IMR-90 (cell line): ENCODE data around the gene KRTAP5-5. TPM values are rescaled to one million over a fixed set of nuclear protein-coding genes. Genes with fewer than 3 reads are reported as not detected.

Experiments
- ATAC-seq: fragments of 200-7000 bp; cut with Tn5 transposase; 2 replicates; pipeline ENCODE4 v1.9.1; 2020; ENCODE audit warnings: low read depth, mild to moderate bottlenecking, moderate library complexity
- BruUV-seq: library from RNA; stranded (reverse); fragments of 400-500 nt; replicated peaks from 2 replicates; lab custom pipeline; 2021; lab: Mats Ljungman, UMichigan
- CTCF ChIA-PET: fragments of 300-600 bp; formaldehyde crosslinking; extraction: SDS; loops from one replicate; lab custom pipeline; 2021; ENCODE audit warnings: antibody characterized with exemption; lab: Yijun Ruan, JAX
- POLR2A ChIA-PET: fragments of 300-600 bp; sonication (Branson Sonifier 250); formaldehyde crosslinking; loops from one replicate; lab custom pipeline; 2022; ENCODE audit warnings: antibody characterized with exemption; ENCODE audit not compliant: unreplicated experiment; lab: Charles Lee
- DNase-seq: peaks from one replicate; pipeline ENCODE4 v3.0.0; 2013
- H2AFZ ChIP-seq: replicated peaks from 2 replicates; pipeline ENCODE3; 2013; ENCODE audit warnings: low read length, mild to moderate bottlenecking; ENCODE audit not compliant: poor library complexity
- H2AK5ac ChIP-seq: 2 replicates; pipeline ENCODE4 v1.6.1; 2013; ENCODE audit warnings: low read depth, low read length, inconsistent platforms
- H2AK9ac ChIP-seq: replicated peaks from 2 replicates; pipeline ENCODE3; 2013; ENCODE audit warnings: mild to moderate bottlenecking, low read depth, low read length, moderate library complexity; ENCODE audit not compliant: poor library complexity
- H2BK120ac ChIP-seq: 2 replicates; pipeline ENCODE4 v1.6.1; 2013; ENCODE audit warnings: low read depth, low read length, inconsistent platforms
- H2BK15ac ChIP-seq: 3 replicates; pipeline ENCODE4 v1.6.1; 2013; ENCODE audit warnings: low read depth, low read length, inconsistent platforms
- H2BK20ac ChIP-seq: 2 replicates; pipeline ENCODE4 v1.6.1; 2013; ENCODE audit warnings: low read depth, mild to moderate bottlenecking, inconsistent platforms, low read length, moderate library complexity
- H2BK5ac ChIP-seq: 2 replicates; pipeline ENCODE4 v1.6.1; 2013; ENCODE audit warnings: mild to moderate bottlenecking, low read depth, low read length, inconsistent platforms; ENCODE audit not compliant: poor library complexity, severe bottlenecking
- H3K14ac ChIP-seq: replicated peaks from 2 replicates; pipeline ENCODE4 v1.6.1; 2013; ENCODE audit warnings: low read depth, low read length, inconsistent platforms
- H3K18ac ChIP-seq: 2 replicates; pipeline ENCODE4 v1.6.1; 2013; ENCODE audit warnings: low read depth, low read length, control low read depth
- H3K23ac ChIP-seq: 2 replicates; pipeline ENCODE4 v1.6.1; 2013; ENCODE audit warnings: low read depth, low read length, inconsistent platforms
- H3K27ac ChIP-seq: 2 replicates; pipeline ENCODE4 v1.5.1; 2013; ENCODE audit warnings: mild to moderate bottlenecking, control low read depth, low read length; ENCODE audit not compliant: insufficient read depth
- H3K27me3 ChIP-seq: 2 replicates; pipeline ENCODE4 v1.6.1; 2013; ENCODE audit warnings: low read length; ENCODE audit not compliant: control insufficient read depth, insufficient read depth
- H3K36me3 ChIP-seq: 2 replicates; pipeline ENCODE4 v1.6.1; 2013; ENCODE audit warnings: low read length, mixed read lengths; ENCODE audit not compliant: control insufficient read depth, insufficient read depth
- H3K4ac ChIP-seq: 2 replicates; pipeline ENCODE4 v1.6.1; 2013; ENCODE audit warnings: low read depth, low read length, inconsistent platforms
- H3K4me1 ChIP-seq: 2 replicates; pipeline ENCODE4 v1.6.1; 2013; ENCODE audit warnings: low read length, mixed read lengths; ENCODE audit not compliant: control insufficient read depth, insufficient read depth
- H3K4me2 ChIP-seq: 2 replicates; pipeline ENCODE4 v1.6.1; 2013; ENCODE audit warnings: low read depth, mild to moderate bottlenecking, control low read depth, low read length, moderate library complexity
- H3K4me3 ChIP-seq: 2 replicates; pipeline ENCODE4 v1.5.1; 2013; ENCODE audit warnings: low read depth, mild to moderate bottlenecking, control low read depth, low read length, moderate library complexity; ENCODE audit not compliant: insufficient read depth
- H3K56ac ChIP-seq: 2 replicates; pipeline ENCODE4 v1.6.1; 2013; ENCODE audit warnings: low read length, inconsistent platforms; ENCODE audit not compliant: insufficient read depth; ENCODE audit errors: extremely low read depth
- H3K79me1 ChIP-seq, 2 experiments: 2 replicates each; pipeline ENCODE4 v1.6.1; 2013; ENCODE audit warnings: low read length in 2 of 2, inconsistent platforms in 1 of 2, low read depth in 1 of 2
- H3K9ac ChIP-seq: 2 replicates; pipeline ENCODE4 v1.6.1; 2013; ENCODE audit warnings: low read depth, low read length, control low read depth
- H3K9me1 ChIP-seq: 2 replicates; pipeline ENCODE4 v1.6.1; 2013; ENCODE audit warnings: low read length, inconsistent platforms; ENCODE audit not compliant: insufficient read depth
- H3K9me3 ChIP-seq: 2 replicates; pipeline ENCODE4 v1.6.1; 2013; ENCODE audit warnings: low read length; ENCODE audit not compliant: control insufficient read depth, insufficient read depth
- H4K20me1 ChIP-seq: 2 replicates; pipeline ENCODE4 v1.6.1; 2013; ENCODE audit warnings: low read length, inconsistent platforms; ENCODE audit not compliant: insufficient read depth
- H4K5ac ChIP-seq: 2 replicates; pipeline ENCODE4 v1.6.1; 2013; ENCODE audit warnings: mild to moderate bottlenecking, low read depth, low read length, control low read depth
- H4K8ac ChIP-seq, 2 experiments: 2 replicates each; pipeline ENCODE4 v1.6.1; 2013; ENCODE audit warnings: low read depth in 2 of 2, low read length in 2 of 2, control low read depth in 1 of 2, inconsistent platforms in 1 of 2
- H4K91ac ChIP-seq: 2 replicates; pipeline ENCODE4 v1.6.1; 2013; ENCODE audit warnings: low read depth, low read length, inconsistent platforms; ENCODE audit not compliant: insufficient read depth
- BHLHE40 ChIP-seq: fragments of 150-350 bp; IDR thresholded peaks from 2 replicates; pipeline ENCODE4 v1.6.1; 2016; ENCODE audit warnings: mild to moderate bottlenecking, low read depth, low read length
- CEBPB ChIP-seq: IDR thresholded peaks from 2 replicates; pipeline ENCODE4 v1.6.1; 2012; ENCODE audit warnings: low read depth, low read length, improper control_type of control experiment
- CHD1 ChIP-seq: IDR thresholded peaks from 2 replicates; pipeline ENCODE4 v1.6.1; 2012; ENCODE audit warnings: low read depth, low read length, improper control_type of control experiment
- FOS ChIP-seq: fragments of 150-350 bp; IDR thresholded peaks from 2 replicates; pipeline ENCODE4 v1.6.1; 2016; ENCODE audit warnings: low read depth, low read length
- MAFK ChIP-seq: IDR thresholded peaks from 2 replicates; pipeline ENCODE4 v1.6.1; 2012; ENCODE audit warnings: low read depth, low read length, improper control_type of control experiment
- MAZ ChIP-seq: IDR thresholded peaks from 2 replicates; pipeline ENCODE4 v1.6.1; 2012; ENCODE audit warnings: low read depth, mild to moderate bottlenecking, low read length, improper control_type of control experiment, moderate library complexity, borderline replicate concordance
- MXI1 ChIP-seq: IDR thresholded peaks from 2 replicates; pipeline ENCODE4 v1.6.1; 2012; ENCODE audit warnings: low read depth, mild to moderate bottlenecking, low read length, moderate library complexity, borderline replicate concordance
- NFE2L2 ChIP-seq: fragments of 150-350 bp; IDR thresholded peaks from 2 replicates; pipeline ENCODE4 v1.6.1; 2016; ENCODE audit warnings: low read depth, mild to moderate bottlenecking, low read length
- POLR2A ChIP-seq: IDR thresholded peaks from 2 replicates; pipeline ENCODE4 v1.6.1; 2012; ENCODE audit warnings: mild to moderate bottlenecking, low read depth, low read length
- RAD21 ChIP-seq: IDR thresholded peaks from 2 replicates; pipeline ENCODE4 v1.6.1; 2012; ENCODE audit warnings: low read length, improper control_type of control experiment
- RCOR1 ChIP-seq: IDR thresholded peaks from 2 replicates; pipeline ENCODE4 v1.6.1; 2012; ENCODE audit warnings: mild to moderate bottlenecking, low read length, improper control_type of control experiment; ENCODE audit not compliant: insufficient replicate concordance
- RFX5 ChIP-seq: IDR thresholded peaks from 2 replicates; pipeline ENCODE4 v1.8.0; 2012; ENCODE audit warnings: low read depth, mild to moderate bottlenecking, low read length, moderate library complexity
- SMC3 ChIP-seq: fragments of 150-350 bp; IDR thresholded peaks from 2 replicates; pipeline ENCODE4 v1.6.1; 2016; ENCODE audit warnings: low read depth, mild to moderate bottlenecking, antibody characterized with exemption, low read length, moderate library complexity
- WGBS, 2 experiments: methylation state at CpG; one replicate each; pipeline versions ENCODE4 v1.1.5 to v1.1.7; 2013; ENCODE audit warnings: missing lambda C conversion rate in 2 of 2; ENCODE audit not compliant: insufficient read length in 1 of 2; ENCODE audit errors: extremely low coverage in 2 of 2; 5-methylcytosine and 5-hydroxymethylcytosine counted together
- dilution Hi-C: fragments of 300-500 bp; cut with HindIII; formaldehyde crosslinking; loops from one replicate; pipeline ENCODE4 v1.14.3; 2018; ENCODE audit warnings: low sequenced_read_pairs; ENCODE audit not compliant: unreplicated experiment
- in situ Hi-C: fragments of 300-500 bp; cut with MboI; formaldehyde crosslinking; loops from 3 replicates; pipeline ENCODE4 v1.14.3; 2019; ENCODE audit warnings: low sequenced_read_pairs, inconsistent platforms, mixed read lengths
- intact Hi-C: fragments of 100-400 bp; cut with micrococcal nuclease; formaldehyde crosslinking; loops from 2 replicates; pipeline ENCODE4 v1.10.0; 2022
- polyA plus RNA-seq, 3 experiments: library from polyadenylated mRNA; depleted of rRNA; stranded (reverse); fragments of >200 nt; gene quantifications; 2 replicates each; pipeline ENCODE4 v1.2.3, GENCODE V29; 2012; ENCODE audit warnings: low replicate concordance in 1 of 3
- total RNA-seq: library from RNA; depleted of rRNA; stranded (reverse); fragments of >200 nt; gene quantifications from 2 replicates; pipeline ENCODE4 v1.2.3, GENCODE V29; 2012
- TF ChIP-seq, protein P1 (sequence below): fragments of 150-350 bp; IDR thresholded peaks from 2 replicates; pipeline ENCODE4 v1.6.1; 2017; ENCODE audit warnings: mild to moderate bottlenecking, antibody characterized with exemption, low read length, low read depth
- TF ChIP-seq, protein P2 (sequence below): fragments of 150-350 bp; IDR thresholded peaks from 2 replicates; pipeline ENCODE4 v1.6.1; 2016; ENCODE audit warnings: low read depth, mild to moderate bottlenecking, low read length, moderate library complexity, borderline replicate concordance
- TF ChIP-seq, protein P3 (sequence below): conservative IDR thresholded peaks from 2 replicates; pipeline ENCODE4 v1.5.1; 2012; ENCODE audit warnings: mild to moderate bottlenecking, low read depth, low read length, improper control_type of control experiment

Gene KRTAP5-5
- total and polyA plus RNA-seq, 2 of the 4 experiments (the other 2 are of a cell fraction), result not detected

DNA sequence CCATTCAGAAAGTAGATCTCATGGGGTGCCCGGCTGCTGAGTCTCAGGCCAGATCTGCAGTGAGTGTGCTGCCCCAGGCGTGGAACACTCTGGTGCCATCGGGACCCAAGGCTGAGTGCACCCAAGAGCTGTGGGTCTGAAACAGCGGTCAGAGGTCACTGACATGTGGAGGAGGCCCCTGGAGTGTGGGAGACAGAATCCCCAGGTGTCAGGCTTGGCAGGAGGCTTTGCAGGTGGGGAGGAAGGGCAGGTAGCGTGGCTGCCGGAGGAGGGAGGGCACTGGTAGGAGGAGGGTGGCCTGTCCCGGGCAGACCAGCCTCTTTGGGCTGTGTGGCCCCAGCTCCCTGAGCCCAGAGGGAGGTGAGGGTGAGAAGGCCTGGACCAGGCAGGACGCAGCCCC, 35.7 kb downstream of the KRTAP5-5 start:
- no peaks in the 10 kb centered on the region for H3K9me3 ChIP-seq
- no peak overlapping the region for H3K23ac ChIP-seq
- no peak overlapping the region for H4K91ac ChIP-seq
- no peak overlapping the region for H2AK9ac ChIP-seq
- TF ChIP-seq FOS, result no peak
- TF ChIP-seq, protein P1, sequence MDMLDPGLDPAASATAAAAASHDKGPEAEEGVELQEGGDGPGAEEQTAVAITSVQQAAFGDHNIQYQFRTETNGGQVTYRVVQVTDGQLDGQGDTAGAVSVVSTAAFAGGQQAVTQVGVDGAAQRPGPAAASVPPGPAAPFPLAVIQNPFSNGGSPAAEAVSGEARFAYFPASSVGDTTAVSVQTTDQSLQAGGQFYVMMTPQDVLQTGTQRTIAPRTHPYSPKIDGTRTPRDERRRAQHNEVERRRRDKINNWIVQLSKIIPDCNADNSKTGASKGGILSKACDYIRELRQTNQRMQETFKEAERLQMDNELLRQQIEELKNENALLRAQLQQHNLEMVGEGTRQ, result no peak
- no peak for TF ChIP-seq POLR2A
- no peak for TF ChIP-seq CHD1
- TF ChIP-seq, protein P2, sequence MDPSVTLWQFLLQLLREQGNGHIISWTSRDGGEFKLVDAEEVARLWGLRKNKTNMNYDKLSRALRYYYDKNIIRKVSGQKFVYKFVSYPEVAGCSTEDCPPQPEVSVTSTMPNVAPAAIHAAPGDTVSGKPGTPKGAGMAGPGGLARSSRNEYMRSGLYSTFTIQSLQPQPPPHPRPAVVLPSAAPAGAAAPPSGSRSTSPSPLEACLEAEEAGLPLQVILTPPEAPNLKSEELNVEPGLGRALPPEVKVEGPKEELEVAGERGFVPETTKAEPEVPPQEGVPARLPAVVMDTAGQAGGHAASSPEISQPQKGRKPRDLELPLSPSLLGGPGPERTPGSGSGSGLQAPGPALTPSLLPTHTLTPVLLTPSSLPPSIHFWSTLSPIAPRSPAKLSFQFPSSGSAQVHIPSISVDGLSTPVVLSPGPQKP, result no peak
- no peak for TF ChIP-seq SMC3
- TF ChIP-seq, protein P3, sequence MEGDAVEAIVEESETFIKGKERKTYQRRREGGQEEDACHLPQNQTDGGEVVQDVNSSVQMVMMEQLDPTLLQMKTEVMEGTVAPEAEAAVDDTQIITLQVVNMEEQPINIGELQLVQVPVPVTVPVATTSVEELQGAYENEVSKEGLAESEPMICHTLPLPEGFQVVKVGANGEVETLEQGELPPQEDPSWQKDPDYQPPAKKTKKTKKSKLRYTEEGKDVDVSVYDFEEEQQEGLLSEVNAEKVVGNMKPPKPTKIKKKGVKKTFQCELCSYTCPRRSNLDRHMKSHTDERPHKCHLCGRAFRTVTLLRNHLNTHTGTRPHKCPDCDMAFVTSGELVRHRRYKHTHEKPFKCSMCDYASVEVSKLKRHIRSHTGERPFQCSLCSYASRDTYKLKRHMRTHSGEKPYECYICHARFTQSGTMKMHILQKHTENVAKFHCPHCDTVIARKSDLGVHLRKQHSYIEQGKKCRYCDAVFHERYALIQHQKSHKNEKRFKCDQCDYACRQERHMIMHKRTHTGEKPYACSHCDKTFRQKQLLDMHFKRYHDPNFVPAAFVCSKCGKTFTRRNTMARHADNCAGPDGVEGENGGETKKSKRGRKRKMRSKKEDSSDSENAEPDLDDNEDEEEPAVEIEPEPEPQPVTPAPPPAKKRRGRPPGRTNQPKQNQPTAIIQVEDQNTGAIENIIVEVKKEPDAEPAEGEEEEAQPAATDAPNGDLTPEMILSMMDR, result no peak
- no peak for TF ChIP-seq MAFK
- no peak for TF ChIP-seq MXI1
- TF ChIP-seq NFE2L2, result no peak
- no peak for TF ChIP-seq MAZ
- TF ChIP-seq CEBPB, result no peak
- TF ChIP-seq RAD21, result no peak
- no peak for TF ChIP-seq RCOR1
- TF ChIP-seq BHLHE40, result no peak
- no peak for TF ChIP-seq RFX5
- no peak overlapping the region for H3K56ac ChIP-seq
- H2AFZ ChIP-seq, result no peak overlapping the region
- BruUV-seq, result no TSS peak
- H4K8ac ChIP-seq, result no peak overlapping the region
- dilution Hi-C loops (no loop called here), intact Hi-C loops (no loop called here), in situ Hi-C loops (no loop called here)
- 53% methylated on average over 3 of the region's 8 CpGs; no CpG with 5 or more reads in 1 of the 2 experiments for WGBS, 2 experiments
- no peak overlapping the region for H3K27ac ChIP-seq
- H3K4me1 ChIP-seq, result no peaks in the 10 kb centered on the region
- no peak overlapping the region for H3K14ac ChIP-seq
- peaks cover 28% of the 10 kb centered on the region for H3K27me3 ChIP-seq
- no peak overlapping the region for H2BK5ac ChIP-seq
- no peak overlapping the region for H2BK15ac ChIP-seq
- no peaks in the 10 kb centered on the region for H3K9me1 ChIP-seq
- no peak overlapping the region for H2BK20ac ChIP-seq
- ChIA-PET POLR2A (no interaction called here), CTCF (no interaction called here)
- no peaks in the 10 kb centered on the region for H3K36me3 ChIP-seq
- H4K5ac ChIP-seq, result no peak overlapping the region
- ATAC-seq, result no peak
- no peak overlapping the region for H3K4me3 ChIP-seq
- no peak for DNase-seq
- H4K20me1 ChIP-seq, result no peaks in the 10 kb centered on the region
- no peak overlapping the region for H2AK5ac ChIP-seq
- H3K9ac ChIP-seq, result no peak overlapping the region
- H3K4ac ChIP-seq, result no peak overlapping the region
- no peaks in the 10 kb centered on the region for H3K79me1 ChIP-seq
- no peak overlapping the region for H3K4me2 ChIP-seq
- no peak overlapping the region for H3K18ac ChIP-seq
- H2BK120ac ChIP-seq, result no peak overlapping the region
